ENCODE measurements around the gene CCDC148.

- TF ChIP-seq CTCF (IDR thresholded peaks at IDR 0.05) = no peak
- TF ChIP-seq POLR2A (IDR thresholded peaks at IDR 0.05) = no peak
Observed at GRCh38 chr2:158488442-158489216, 32.1 kb upstream of the CCDC148 start.
